Activated CD4-positive, alpha-beta T cell treated with anti-CD3 and anti-CD28 coated beads, Interleukin-2, amount 50 U/mL, for 4 hours (primary cell): ENCODE data around the gene NRIP1.
"Not testable (repeated sequence)": the region's sequence is repeated elsewhere in the genome, so short reads cannot be mapped to it uniquely, and the experiment has no call there.

Source experiments
- DNase-seq, 2 experiments: peaks; one replicate each; pipeline ENCODE4 v3.0.0-alpha.2; 2020

Gene NRIP1

DNA sequence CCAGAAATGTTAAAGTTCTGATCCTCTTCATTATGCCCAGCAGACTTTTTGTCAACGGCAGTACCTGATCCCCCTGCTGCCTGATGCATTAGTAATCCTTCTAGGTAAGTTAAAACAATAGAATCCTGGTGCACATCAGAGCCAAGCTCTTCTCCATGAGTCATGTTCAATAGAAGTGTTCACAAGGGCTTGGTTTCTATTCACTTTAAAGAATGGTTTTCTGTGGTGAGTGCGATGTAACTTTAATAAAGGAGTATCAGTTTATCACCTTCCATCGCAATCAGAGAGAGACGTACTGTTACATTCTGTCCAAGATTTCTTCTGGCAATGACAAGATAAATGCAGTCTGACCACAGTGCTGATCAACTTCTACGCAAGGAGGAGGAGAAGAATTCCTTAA lies 96.8 kb downstream of the NRIP1 start:
- no peak for DNase-seq

DNA sequence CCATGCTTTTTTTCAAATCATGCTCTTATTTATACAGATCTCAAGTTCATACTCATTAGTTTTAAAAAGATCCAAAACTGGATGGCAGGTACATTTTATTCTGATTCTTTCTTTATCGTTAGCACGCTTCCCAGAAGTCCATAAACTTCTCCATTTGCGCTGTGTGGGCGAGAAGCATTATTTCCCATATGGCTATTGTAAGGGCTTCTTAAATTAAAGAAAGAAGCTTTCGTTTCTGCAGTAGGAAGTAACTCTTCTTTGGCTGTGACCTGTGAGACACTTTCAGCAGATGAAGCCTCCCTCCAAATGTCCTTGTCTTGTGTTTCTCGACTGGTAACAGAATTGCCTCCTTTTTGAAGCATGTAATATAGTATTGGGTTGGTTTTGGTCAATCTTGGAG lies 100.2 kb downstream of the NRIP1 start:
- no peak for DNase-seq

DNA sequence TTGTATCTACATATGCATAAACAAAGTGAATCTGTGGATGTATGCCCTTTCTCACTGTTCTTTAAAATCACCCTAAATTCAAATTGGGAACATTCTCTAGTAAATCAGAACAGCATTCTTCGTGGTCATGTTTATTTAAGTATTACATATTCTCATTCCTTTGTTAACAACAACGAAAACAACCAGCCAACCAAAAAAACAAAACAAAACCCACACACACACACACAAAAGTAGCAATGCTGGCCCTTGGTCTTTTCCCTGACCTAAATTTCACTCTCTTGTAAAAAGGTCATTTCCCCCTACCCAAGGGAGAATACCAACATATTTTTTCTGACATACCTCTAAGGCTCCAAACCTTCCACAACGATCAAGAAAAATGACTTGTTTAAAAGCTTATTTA lies 102.6 kb downstream of the NRIP1 start:
- DNase-seq, result no peak

DNA sequence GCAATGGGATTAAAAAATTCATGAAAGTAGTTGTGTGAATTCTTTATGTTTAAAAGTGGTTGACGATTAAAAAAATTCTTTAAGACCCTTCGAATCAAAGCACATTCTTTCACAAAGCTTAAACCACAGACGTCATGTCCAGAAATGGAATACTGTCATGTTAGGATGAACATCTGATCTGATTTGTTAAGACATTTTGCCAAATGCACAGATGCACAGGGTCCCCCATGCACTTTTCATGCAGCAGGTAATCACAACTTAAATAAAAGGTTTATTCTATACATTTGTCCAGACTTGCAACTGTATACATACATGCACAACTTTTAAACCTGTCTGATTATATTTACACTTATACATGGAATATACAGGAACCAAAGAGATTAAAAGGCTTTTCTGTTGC lies 103.3 kb downstream of the NRIP1 start:
- DNase-seq, result no peak

DNA sequence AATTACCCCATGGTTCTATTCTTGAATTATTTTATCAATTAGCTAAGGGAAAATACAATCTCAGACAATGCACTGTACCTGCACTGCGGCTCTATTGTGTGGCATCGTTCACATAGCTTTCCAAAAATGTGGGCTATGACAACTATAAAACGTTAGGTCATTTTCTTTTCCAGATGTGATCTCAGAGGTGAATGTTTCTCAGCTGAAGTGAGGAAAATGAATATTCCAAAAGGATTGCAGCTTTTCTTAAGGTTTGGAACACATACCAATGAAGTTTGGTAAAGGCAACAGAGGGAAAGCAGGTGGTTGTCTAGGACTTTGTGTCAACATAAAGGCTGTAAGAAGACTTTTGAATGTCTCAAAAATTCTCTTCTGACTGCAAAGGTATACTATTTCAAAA lies 105.5 kb downstream of the NRIP1 start:
- DNase-seq, result no peak

DNA sequence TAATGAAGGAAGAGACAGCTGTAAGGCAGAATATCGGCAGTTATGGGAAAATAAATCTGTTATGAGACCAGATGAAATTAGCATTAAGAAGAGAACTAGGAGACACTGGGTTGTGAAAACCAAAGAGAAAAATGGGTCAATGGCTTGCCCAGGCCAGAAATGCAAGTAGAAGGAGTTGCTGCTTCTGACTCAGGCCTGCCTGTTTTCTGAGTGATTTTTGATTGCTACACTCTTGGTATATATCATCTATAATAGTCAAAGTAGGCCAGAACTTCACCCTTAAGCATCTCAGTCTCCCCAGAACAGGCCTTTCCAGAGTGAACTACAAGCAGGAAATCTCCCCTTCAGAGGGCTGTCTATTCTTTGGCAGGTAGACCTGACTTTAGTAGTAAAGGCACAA lies 107.0 kb downstream of the NRIP1 start:
- DNase-seq, result no peak

DNA sequence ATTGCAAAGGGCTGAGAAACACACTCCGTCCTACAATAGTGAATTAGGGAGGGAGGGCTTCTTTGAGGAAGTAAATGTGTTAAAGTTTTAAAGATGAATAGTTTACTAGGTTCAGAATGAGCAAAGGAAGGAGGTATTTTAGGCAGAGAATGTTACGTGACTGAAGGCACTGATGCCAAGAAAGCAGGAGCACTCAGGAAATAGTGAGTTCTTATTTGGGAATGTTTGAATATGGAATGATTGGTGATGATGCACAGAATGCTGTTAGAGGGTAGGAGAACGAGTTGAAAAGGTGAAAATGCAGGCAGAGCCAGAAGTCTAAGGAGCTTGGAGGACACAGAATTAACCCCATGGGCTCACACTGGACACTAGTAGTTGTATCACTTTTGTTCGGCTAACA lies 108.0 kb downstream of the NRIP1 start:
- DNase-seq, result no peak

DNA sequence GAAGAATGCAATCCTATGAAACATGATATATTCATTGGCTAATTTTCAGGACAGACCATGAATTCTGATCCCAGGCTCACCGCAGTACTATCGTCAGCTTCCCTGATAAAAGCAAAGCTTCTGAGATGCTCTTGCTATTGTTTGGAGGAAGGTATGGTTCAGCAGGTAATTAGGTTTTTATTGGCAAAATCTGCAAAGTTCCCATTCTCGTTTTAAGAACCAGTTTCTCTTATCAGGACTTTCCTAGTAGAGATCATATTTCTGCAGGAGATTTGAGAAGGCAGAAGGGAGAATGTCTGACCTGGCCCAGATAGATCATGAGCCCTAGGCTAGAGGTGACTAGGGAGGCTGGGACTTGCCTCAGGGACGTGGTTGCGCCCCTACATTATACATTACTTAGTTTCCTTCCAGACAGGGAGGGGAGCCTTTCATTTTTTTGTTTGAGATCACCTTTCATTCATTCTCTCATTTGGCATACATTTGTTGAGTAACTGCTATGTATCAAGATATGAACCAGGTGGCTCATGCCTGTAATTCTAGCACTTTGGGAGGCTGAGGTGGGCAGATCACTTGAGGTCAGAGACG lies 108.8 kb downstream of the NRIP1 start:
- DNase-seq, result no peak

DNA sequence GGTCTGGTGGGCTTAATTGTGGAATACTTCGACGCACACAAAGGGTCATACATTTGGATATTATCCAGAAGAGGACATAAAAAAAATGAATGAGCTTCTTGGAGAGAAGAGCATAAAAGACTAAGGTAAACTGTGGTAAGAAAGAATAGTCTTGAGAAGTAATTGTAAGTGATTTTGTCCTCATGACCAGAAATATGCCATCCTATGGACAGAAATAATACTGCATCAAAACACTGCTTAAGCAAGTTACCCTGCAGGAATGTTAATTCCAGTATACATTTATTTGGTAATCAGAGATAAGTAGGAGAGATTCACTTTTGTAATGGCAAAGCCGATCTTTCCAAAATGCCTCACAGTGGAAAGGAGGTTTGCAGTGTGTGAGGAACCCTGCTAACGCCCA lies 111.9 kb downstream of the NRIP1 start:
- no peak for DNase-seq

DNA sequence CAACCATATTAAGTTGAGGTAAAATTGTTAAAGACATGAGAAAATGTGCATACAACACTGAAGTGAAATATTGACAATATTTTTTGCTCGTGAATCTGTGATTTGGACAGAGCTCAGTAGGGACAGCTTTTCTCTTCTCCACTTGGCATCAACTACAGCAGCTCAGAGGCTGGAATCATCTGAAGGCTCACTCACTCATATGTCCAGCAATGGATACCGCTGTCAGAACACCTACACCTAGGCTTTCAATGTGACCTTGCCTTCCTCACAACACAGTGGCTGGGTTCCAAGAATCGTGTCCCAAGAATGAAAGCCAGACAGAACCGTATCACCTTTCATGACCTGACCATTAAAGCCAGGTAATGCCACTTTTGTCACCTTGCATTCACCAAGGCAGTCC lies 115.2 kb downstream of the NRIP1 start:
- DNase-seq, result no peak

DNA sequence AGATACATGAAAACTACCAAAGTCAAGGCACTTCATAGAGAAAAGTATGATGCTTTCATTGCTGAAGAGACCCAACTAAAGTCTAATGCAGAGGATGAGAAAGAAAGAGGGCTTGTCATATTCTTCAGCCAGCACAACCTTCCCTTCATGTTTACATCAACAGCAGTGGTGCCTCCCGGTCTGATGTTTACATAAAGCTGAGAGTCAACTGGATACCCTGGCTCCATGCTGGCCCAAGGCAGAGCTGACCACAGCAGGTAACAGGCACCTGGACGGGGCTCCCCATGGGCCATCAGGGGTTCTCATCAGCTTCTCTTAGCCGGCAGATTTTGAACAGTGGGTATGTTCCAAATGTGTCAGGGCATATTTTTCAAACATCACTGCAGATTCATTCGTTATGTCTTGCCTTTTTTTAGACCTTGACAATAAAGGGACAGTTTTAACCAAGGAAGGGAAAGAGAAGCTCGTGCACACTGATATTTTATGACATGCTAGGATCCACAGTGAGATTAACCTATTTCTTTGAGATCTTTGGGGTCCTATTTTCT lies 117.1 kb downstream of the NRIP1 start:
- DNase-seq, result no peak

DNA sequence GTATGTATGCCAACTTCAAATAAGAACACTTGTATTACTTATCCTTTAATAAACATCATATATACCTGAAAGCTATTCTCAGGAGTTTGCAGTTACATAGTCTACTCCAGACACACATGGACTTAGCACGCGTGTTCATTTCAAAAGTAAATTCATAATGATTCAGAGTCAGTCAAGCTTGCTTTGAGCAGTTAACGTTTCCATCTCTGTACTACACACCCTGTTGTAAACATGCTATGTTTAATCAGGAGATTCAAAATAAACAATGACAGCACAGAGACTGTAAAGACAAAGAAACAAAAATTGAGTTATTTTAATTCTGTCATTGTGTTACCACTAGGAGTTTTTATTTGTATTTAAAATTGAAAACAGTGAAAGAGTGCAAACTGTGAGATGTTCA lies 119.6 kb downstream of the NRIP1 start:
- no peak for DNase-seq

DNA sequence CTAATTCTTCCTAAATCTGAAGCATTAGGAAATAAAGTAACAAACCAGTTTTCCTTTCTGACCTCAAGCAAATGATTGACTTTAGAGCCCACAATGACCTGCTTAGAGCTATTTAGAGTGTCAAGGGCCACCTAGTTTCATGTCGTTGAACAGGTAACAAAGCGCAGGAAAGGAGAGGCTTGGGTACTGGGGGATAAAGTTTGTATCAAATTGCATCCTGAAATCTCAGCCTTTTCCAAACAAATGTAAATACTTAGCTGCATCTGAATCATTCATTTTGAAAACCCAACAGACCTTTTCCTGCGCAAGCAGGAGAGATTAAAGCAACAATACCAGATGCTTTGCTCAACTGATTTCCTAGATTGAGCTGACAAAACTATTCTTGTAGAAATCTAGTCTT lies 121.2 kb downstream of the NRIP1 start:
- DNase-seq, result no peak

DNA sequence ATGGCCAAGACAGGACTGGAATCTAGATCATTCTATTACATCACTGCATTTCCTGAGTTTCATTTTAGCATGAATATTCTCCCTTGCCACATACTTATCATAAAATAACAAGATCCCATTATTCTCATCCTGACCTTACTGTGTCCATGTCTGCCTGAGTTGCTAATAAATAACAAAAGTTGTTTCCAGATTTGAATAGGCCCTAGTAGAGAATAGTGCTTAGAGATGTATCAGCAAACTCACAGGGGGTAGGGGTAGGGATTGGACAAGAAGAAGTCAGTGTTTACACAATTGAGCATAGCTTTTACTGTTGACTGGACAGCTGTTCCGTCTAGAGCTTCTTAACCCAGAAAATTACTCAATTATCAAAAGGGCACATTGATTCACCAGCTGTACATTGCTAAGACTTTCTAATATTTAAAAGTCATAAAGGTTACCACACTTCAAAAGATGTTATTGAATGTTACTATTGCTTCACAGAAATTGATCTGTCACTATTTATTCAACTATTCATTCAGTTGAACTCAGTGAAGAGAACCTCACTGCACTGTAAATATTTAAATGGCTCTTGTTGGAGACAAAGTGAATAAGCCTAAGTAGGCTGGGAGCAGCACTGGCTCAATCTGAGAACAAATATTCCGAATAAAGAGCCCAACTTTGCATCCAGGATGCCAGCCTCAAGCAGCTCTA lies 121.9 kb downstream of the NRIP1 start:
- DNase-seq, result no peak

DNA sequence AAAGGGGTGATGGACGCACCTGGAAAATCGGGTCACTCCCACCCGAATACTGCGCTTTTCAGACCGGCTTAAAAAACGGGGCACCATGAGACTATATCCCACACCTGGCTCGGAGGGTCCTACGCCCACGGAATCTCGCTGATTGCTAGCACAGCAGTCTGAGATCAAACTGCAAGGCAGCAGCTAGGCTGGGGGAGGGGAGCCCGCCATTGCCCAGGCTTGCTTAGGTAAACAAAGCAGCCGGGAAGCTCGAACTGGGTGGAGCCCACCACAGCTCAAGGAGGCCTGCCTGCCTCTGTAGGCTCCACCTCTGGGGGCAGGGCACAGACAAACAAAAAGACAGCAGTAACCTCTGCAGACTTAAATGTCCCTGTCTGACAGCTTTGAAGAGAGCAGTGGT lies 137.5 kb downstream of the NRIP1 start:
- not testable (repeated sequence) for DNase-seq

DNA sequence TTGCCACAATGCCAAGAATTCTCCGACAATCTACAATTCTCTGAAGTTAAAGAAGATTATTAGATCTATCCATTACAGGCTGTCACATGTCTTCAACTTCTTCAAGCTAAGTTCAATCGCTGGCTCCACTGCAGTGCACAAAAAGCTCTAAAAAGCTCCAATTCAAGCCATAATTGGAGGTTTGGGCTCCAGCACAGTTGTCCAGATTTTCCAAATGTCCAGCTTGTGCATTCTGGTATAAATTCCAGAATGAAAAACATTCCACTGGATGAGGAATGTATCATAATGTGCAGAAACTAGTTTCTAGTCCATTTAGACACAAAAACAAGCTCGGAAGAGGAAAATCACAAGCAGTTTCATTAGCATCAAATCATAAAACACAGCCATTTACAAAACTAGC lies 138.6 kb downstream of the NRIP1 start:
- no peak for DNase-seq

DNA sequence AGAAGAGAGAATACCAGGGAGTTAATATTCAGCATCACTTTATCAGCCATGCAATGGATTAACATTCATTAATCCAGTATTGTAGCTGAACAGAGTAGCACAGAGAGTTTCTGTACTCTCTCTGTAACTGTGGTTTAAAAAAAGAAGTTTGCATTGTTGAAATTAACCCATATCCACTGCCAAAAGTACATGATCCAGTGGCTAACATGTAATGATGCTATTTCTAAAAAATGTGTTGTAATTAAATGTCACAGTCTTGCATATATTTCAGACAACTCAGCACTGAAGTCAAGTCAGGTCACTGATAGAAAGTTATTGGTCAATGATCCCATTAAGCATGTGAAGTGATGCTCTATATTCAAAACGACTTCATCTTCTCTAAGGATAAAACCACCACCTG lies 141.3 kb downstream of the NRIP1 start:
- DNase-seq, result no peak

DNA sequence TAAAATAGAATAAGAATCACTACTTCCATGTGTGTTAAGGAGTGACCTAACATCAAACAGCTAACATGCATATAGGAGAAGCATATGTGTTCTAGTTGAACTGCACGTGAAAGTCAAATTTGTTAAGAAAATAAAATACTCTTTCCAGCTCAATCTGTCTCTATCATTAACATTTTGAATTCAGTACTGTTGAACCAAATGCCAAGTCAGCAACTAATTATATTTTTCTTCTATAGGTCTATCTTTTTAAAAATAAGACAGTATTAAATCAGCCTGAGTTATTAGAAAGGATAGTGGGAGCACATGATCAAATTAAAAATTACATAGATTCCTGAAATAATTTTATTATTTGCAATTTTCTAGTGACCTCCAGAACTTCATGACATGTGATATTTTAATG lies 141.8 kb downstream of the NRIP1 start:
- DNase-seq, result no peak

DNA sequence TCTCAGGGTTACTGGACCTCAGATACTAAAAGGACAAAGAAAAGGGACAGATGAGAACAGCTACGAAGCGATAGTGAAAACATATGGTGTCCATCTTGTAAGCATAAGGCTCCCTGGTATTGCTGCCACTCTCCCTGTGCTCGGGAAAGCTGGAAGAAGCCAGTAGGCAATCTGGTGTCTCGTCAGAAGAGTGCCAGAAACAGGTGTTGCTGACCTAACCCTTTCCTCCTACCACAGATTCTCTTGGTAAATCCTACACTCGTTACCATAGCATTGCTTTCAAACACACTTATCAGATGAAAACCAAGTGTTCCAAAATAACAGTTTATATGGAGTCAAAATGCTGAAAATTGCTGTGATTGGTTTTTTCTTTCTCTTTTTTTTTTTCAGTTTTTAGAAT lies 146.3 kb downstream of the NRIP1 start:
- DNase-seq, result no peak

DNA sequence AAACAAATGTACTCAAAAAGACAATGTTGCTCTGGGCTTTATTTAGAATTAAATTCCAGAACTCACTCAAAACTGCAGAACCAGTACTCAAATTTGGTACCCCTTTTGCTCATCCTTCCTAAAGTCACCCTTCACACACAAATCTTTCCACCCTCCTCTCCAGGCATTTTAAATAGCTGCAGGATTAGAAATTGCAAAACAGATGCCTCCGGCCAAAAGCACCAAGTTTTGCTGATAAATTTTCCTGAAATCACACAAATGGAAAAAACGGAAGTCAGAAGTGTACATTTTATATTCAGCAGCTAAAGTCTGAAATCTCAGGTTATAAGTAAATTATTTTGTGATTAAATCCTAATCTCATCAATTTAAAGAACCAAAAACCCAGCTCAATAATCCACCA lies 147.0 kb downstream of the NRIP1 start:
- DNase-seq, result no peak

DNA sequence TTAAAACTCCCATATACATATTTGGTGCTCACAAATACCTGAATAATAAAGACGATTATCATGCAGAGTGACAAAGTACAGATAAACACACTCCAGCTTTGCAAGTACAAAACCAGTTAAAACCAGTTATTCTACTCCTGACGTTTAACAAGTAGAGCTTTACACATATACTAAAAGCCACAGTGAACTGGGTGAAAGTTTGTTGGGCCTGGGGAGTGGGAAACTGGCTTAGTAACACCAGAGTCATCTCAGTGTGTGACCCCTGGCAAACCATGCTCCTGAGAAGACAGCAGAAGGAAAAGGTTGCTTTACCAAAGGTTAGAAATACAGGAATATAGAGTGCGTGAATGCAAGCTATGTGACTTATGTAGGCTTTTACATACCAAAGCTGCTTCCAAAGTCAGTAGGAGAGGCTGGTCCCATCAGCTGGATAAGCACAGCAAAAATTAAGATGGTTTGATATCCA lies 148.1 kb downstream of the NRIP1 start:
- no peak for DNase-seq

DNA sequence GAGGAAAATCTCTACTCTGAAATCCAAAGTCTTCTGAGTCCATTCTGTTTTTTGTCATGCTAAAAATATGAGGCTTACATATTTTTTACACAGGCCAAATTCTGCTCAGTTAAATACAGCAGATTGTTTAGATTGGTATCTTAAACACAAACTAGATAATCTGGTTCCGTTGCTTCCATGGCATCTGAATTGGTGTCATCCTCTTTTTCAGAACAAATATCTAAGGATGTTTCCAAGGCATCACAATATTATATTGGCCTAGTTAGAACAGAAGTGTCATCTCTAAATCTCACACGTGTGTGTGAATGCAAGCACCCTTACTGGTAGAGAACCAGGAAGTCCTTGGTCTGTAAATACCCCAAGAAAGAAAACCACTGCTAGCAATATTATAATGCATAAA lies 151.2 kb downstream of the NRIP1 start:
- no peak for DNase-seq

DNA sequence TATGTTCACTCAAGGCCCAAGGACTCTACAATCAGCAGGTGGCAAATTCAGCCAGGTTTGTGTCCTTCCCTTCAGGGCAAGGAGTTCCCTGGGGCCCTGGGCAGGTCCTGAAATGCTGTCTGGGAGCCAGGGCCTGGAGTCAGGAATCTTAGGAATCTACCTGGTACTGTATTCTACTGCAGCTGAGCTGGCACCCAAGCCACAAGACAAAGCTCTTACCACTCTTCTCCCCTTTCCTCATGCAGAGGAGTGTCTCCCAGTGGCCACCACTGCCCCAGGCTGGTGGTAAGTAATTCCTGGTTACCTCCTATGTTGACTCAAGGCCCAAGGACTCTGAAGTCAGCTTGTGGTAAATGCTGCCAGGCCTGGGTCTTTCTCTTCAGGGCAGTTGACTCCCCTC lies 153.4 kb downstream of the NRIP1 start:
- no peak for DNase-seq
